H1 (cell line): ENCODE results near the gene ZNF689. TPM values are rescaled to one million over a fixed set of nuclear protein-coding genes. Genes with fewer than 3 reads are reported as not detected.

Experiments used
- CTCF ChIA-PET: fragments of 300-600 bp; sonication (Branson Sonifier 250); formaldehyde crosslinking; loops from one replicate; lab custom pipeline; 2021; ENCODE audit not compliant: partially characterized antibody; lab: Charles Lee
- POLR2A ChIA-PET: fragments of 300-600 bp; sonication (Branson Sonifier 250); formaldehyde crosslinking; loops from one replicate; lab custom pipeline; 2021; ENCODE audit warnings: inconsistent platforms; ENCODE audit not compliant: partially characterized antibody; lab: Charles Lee
- DNase-seq, 2 experiments: peaks; one replicate each; pipeline versions ENCODE4 v3.0.0 to v3.0.0-alpha.2; 2010 to 2022; ENCODE audit warnings: low spot score in 2 of 2, low read depth in 1 of 2, mixed read lengths in 1 of 2
- FAIRE-seq: peaks from 2 replicates; lab custom pipeline; 2011; peaks lifted over from hg19 to GRCh38; lab: Jason Lieb, UNC
- H2AFZ ChIP-seq: 2 replicates; pipeline ENCODE4 v1.8.1; 2012; ENCODE audit warnings: low read length, inconsistent platforms
- H2AK5ac ChIP-seq: 2 replicates; pipeline ENCODE4 v1.6.1; 2013; ENCODE audit warnings: low read depth, low read length
- H2BK120ac ChIP-seq: replicated peaks from 2 replicates; pipeline ENCODE3; 2013; ENCODE audit warnings: low read depth, low read length, inconsistent platforms
- H2BK12ac ChIP-seq: 2 replicates; pipeline ENCODE4 v1.6.1; 2013; ENCODE audit warnings: low read depth, low read length
- H2BK15ac ChIP-seq: 2 replicates; pipeline ENCODE4 v1.6.1; 2013; ENCODE audit warnings: low read length
- H2BK20ac ChIP-seq: 2 replicates; pipeline ENCODE4 v1.6.1; 2013; ENCODE audit warnings: low read length
- H2BK5ac ChIP-seq: 2 replicates; pipeline ENCODE4 v1.6.1; 2013; ENCODE audit warnings: low read depth, low read length
- H3K14ac ChIP-seq: 2 replicates; pipeline ENCODE4 v1.6.1; 2013; ENCODE audit warnings: inconsistent platforms; ENCODE audit not compliant: insufficient read length
- H3K18ac ChIP-seq: 2 replicates; pipeline ENCODE4 v1.6.1; 2013; ENCODE audit warnings: low read length; ENCODE audit errors: extremely low read depth
- H3K23ac ChIP-seq: 2 replicates; pipeline ENCODE4 v1.6.1; 2013; ENCODE audit warnings: inconsistent platforms; ENCODE audit not compliant: insufficient read length
- H3K23me2 ChIP-seq: 2 replicates; pipeline ENCODE4 v1.6.1; 2013; ENCODE audit warnings: low read depth, low read length
- H3K27ac ChIP-seq: 2 replicates; pipeline ENCODE4 v1.6.1; 2011; ENCODE audit warnings: low read depth, low read length, inconsistent platforms
- H3K27me3 ChIP-seq, 4 experiments: replicated peaks in 1 of 4; 1 replicate in 1 of 4; 2 replicates in 3 of 4; pipeline versions ENCODE4 v1.6.1 to v1.8.1; 2011 to 2013; ENCODE audit warnings: low read length in 3 of 4, mild to moderate bottlenecking in 3 of 4, inconsistent platforms in 2 of 4, mixed read lengths in 2 of 4, moderate library complexity in 1 of 4; ENCODE audit not compliant: control insufficient read depth in 3 of 4, insufficient read depth in 3 of 4; ENCODE audit errors: extremely low read depth in 1 of 4
- H3K36me3 ChIP-seq, 4 experiments: 2 replicates each; pipeline versions ENCODE4 v1.6.1 to v1.8.1; 2011 to 2013; ENCODE audit warnings: mild to moderate bottlenecking in 4 of 4, low read length in 3 of 4, moderate library complexity in 2 of 4, control low read depth in 1 of 4, inconsistent platforms in 1 of 4; ENCODE audit not compliant: insufficient read depth in 4 of 4, control insufficient read depth in 2 of 4
- H3K4ac ChIP-seq: replicated peaks from 2 replicates; pipeline ENCODE3; 2013; ENCODE audit warnings: low read length, low read depth, mixed read lengths, inconsistent platforms; ENCODE audit not compliant: insufficient read length
- H3K4me1 ChIP-seq, 4 experiments: replicated peaks in 1 of 4; 1 replicate in 1 of 4; 2 replicates in 3 of 4; pipeline versions ENCODE4 v1.6.1 to v1.8.1; 2011 to 2013; ENCODE audit warnings: low read length in 3 of 4, inconsistent platforms in 2 of 4, mixed read lengths in 1 of 4; ENCODE audit not compliant: insufficient read depth in 4 of 4, control insufficient read depth in 3 of 4
- H3K4me2 ChIP-seq, 2 experiments: 2 replicates each; pipeline versions ENCODE4 v1.6.1 to v1.8.1; 2011 to 2013; ENCODE audit warnings: low read depth in 2 of 2, low read length in 2 of 2, control low read depth in 1 of 2, inconsistent platforms in 1 of 2, mild to moderate bottlenecking in 1 of 2; ENCODE audit not compliant: insufficient read depth in 1 of 2
- H3K4me3 ChIP-seq, 4 experiments: fragments of 200-600, 300-600 bp in 1 of 4; sonication (generic), shearing (Covaris generic), sonication (Bioruptor Twin) in 1 of 4; 2 replicates each; pipeline versions ENCODE4 v1.5.1 to v1.8.1; 2011 to 2016; ENCODE audit warnings: low read length in 4 of 4, low read depth in 3 of 4, control low read depth in 2 of 4, inconsistent platforms in 2 of 4, mild to moderate bottlenecking in 2 of 4, mixed read lengths in 1 of 4, moderate library complexity in 1 of 4; ENCODE audit not compliant: insufficient read depth in 2 of 4; ENCODE audit errors: extremely low read depth in 1 of 4
- H3K56ac ChIP-seq: replicated peaks from 2 replicates; pipeline ENCODE3; 2013; ENCODE audit warnings: low read depth, mild to moderate bottlenecking, mixed read lengths, low read length, inconsistent platforms; ENCODE audit not compliant: insufficient read length
- H3K79me1 ChIP-seq: 2 replicates; pipeline ENCODE4 v1.6.1; 2013; ENCODE audit warnings: low read depth, low read length, control low read depth
- H3K79me2 ChIP-seq, 2 experiments: 2 replicates each; pipeline versions ENCODE4 v1.6.1 to v1.8.1; 2012 to 2013; ENCODE audit warnings: low read length in 2 of 2, mild to moderate bottlenecking in 2 of 2, inconsistent platforms in 1 of 2; ENCODE audit not compliant: insufficient read depth in 2 of 2, control insufficient read depth in 1 of 2
- H3K9ac ChIP-seq, 4 experiments: replicated peaks in 1 of 4; 1 replicate in 1 of 4; 2 replicates in 3 of 4; pipeline versions ENCODE4 v1.6.1 to v1.8.1; 2011 to 2013; ENCODE audit warnings: low read depth in 3 of 4, low read length in 3 of 4, control low read depth in 2 of 4, mild to moderate bottlenecking in 2 of 4, moderate library complexity in 2 of 4, inconsistent platforms in 1 of 4; ENCODE audit errors: extremely low read depth in 1 of 4
- H3K9me3 ChIP-seq, 2 experiments: 2 replicates each; pipeline versions ENCODE4 v1.6.1 to v1.8.1; 2012 to 2013; ENCODE audit warnings: mild to moderate bottlenecking in 2 of 2, moderate library complexity in 2 of 2, control low read depth in 1 of 2, inconsistent platforms in 1 of 2, low read depth in 1 of 2, low read length in 1 of 2, mixed read lengths in 1 of 2; ENCODE audit not compliant: insufficient read depth in 2 of 2
- H4K20me1 ChIP-seq, 2 experiments: replicated peaks in 1 of 2; 2 replicates each; pipeline versions ENCODE3 to v1.8.1; 2011 to 2013; ENCODE audit warnings: inconsistent platforms in 2 of 2, low read length in 2 of 2, mild to moderate bottlenecking in 1 of 2; ENCODE audit not compliant: insufficient read depth in 2 of 2, control insufficient read depth in 1 of 2
- H4K5ac ChIP-seq: 2 replicates; pipeline ENCODE4 v1.6.1; 2013; ENCODE audit warnings: low read length, low read depth, mixed read lengths, inconsistent platforms; ENCODE audit not compliant: insufficient read length
- H4K8ac ChIP-seq: 2 replicates; pipeline ENCODE4 v1.8.0; 2013; ENCODE audit warnings: mild to moderate bottlenecking, moderate library complexity, low read length, inconsistent platforms; ENCODE audit not compliant: insufficient read depth; ENCODE audit errors: extremely low read depth
- H4K91ac ChIP-seq: replicated peaks from 2 replicates; pipeline ENCODE3; 2013; ENCODE audit warnings: low read length, mixed read lengths, inconsistent platforms; ENCODE audit not compliant: insufficient read length
- CHD1 ChIP-seq: IDR thresholded peaks from 2 replicates; pipeline ENCODE4 v1.6.1; 2012; ENCODE audit warnings: low read depth, low read length, improper control_type of control experiment
- CREB1 ChIP-seq: IDR thresholded peaks from 2 replicates; pipeline ENCODE4 v1.6.1; 2012; ENCODE audit warnings: inconsistent platforms
- E2F6 ChIP-seq: IDR thresholded peaks from 2 replicates; pipeline ENCODE4 v1.6.1; 2012; ENCODE audit warnings: inconsistent platforms
- FOSL1 ChIP-seq: IDR thresholded peaks from 2 replicates; pipeline ENCODE4 v1.6.1; 2011; ENCODE audit warnings: mild to moderate bottlenecking, low read depth, low read length, moderate library complexity; ENCODE audit not compliant: insufficient read depth
- KDM5A ChIP-seq: fragments of 200-600 bp; IDR thresholded peaks from 2 replicates; pipeline ENCODE4 v1.7.1; 2012; ENCODE audit warnings: mild to moderate bottlenecking, low read length, inconsistent platforms, mixed read lengths
- POU5F1 ChIP-seq: IDR thresholded peaks from 2 replicates; pipeline ENCODE4 v1.6.1; 2011; ENCODE audit warnings: low read depth, mild to moderate bottlenecking, low read length, moderate library complexity
- RXRA ChIP-seq: IDR thresholded peaks from 2 replicates; pipeline ENCODE4 v1.6.1; 2011; ENCODE audit warnings: low read depth, mild to moderate bottlenecking, low read length, moderate library complexity; ENCODE audit not compliant: insufficient read depth
- SAP30 ChIP-seq: fragments of 300-600 bp; sonication (generic); IDR thresholded peaks from 2 replicates; pipeline ENCODE4 v1.7.1; 2012; ENCODE audit warnings: low read length, moderate library complexity, mild to moderate bottlenecking, inconsistent platforms; ENCODE audit not compliant: insufficient read depth, insufficient replicate concordance
- SIN3A ChIP-seq, 2 experiments: IDR thresholded peaks in 1 of 2; conservative IDR thresholded peaks in 1 of 2; 2 replicates each; pipeline ENCODE4 v1.6.1; 2011 to 2012; ENCODE audit warnings: low read length in 2 of 2, improper control_type of control experiment in 1 of 2, low read depth in 1 of 2, mild to moderate bottlenecking in 1 of 2
- SIRT6 ChIP-seq: IDR thresholded peaks from one replicate; pipeline ENCODE4 v1.7.1; 2012; ENCODE audit warnings: low read length, inconsistent platforms
- SIX5 ChIP-seq: IDR thresholded peaks from 2 replicates; pipeline ENCODE4 v1.6.1; 2011; ENCODE audit warnings: mild to moderate bottlenecking, low read depth, low read length
- SP4 ChIP-seq: IDR thresholded peaks from 2 replicates; pipeline ENCODE4 v1.6.1; 2012; ENCODE audit warnings: low read length, inconsistent platforms
- TEAD4 ChIP-seq: IDR thresholded peaks from 2 replicates; pipeline ENCODE4 v1.6.1; 2012; ENCODE audit warnings: low read depth, low read length, inconsistent platforms, mixed read lengths
- ZNF274 ChIP-seq: IDR thresholded peaks from 2 replicates; pipeline ENCODE4 v1.7.0; 2012; ENCODE audit warnings: low read length, borderline replicate concordance; ENCODE audit errors: extremely low read depth
- WGBS, 2 experiments: shearing (Covaris generic) in 1 of 2; methylation state at CpG; one replicate each; pipeline versions ENCODE4 v1.1.6 to v1.1.7; 2013 to 2015; ENCODE audit warnings: low lambda C conversion rate in 2 of 2, mixed read lengths in 2 of 2, inconsistent platforms in 1 of 2, low coverage in 1 of 2, missing lambda C conversion rate in 1 of 2; ENCODE audit not compliant: insufficient replicate concordance in 2 of 2, insufficient coverage in 1 of 2, insufficient read length in 1 of 2; ENCODE audit errors: extremely low coverage in 1 of 2, missing lambda C conversion rate in 1 of 2; 5-methylcytosine and 5-hydroxymethylcytosine counted together
- polyA plus RNA-seq, 7 experiments: library from polyadenylated mRNA; depleted of rRNA in 3 of 7; stranded (reverse) in 5 of 7; unstranded in 2 of 7; fragments of >200 nt in 5 of 7; fragments of 200-250 nt in 2 of 7; gene quantifications; 1 replicate in 5 of 7; 2 replicates in 1 of 7; 4 replicates in 1 of 7; pipeline versions ENCODE4 v1.2.1 to v1.2.3, GENCODE V29; 2011 to 2013; ENCODE audit warnings: missing spikeins in 2 of 7, mixed read lengths in 2 of 7
- total RNA-seq: library from RNA; stranded (reverse); fragmentation: NEBNext Ultra II Directional; extraction: Animal tissue kit (Norgen Biotek cat#: 25700); gene quantifications from 2 replicates; pipeline ENCODE4 v1.2.1, GENCODE V29; 2021

ZNF689 gene
- total and polyA plus RNA-seq, 2 of the 8 experiments (the other 6 are each of a cell fraction or from before 2014, with no cell fraction given): 14.3 to 15.3 TPM

- Histone ChIP-seq H3K9ac (no peak overlapping the region), H3K4me1 (no peaks in the 10 kb centered on the region; a peak in 3 of 7 replicates), H3K56ac (no peak overlapping the region), H4K5ac (no peak overlapping the region), H2BK5ac (no peak overlapping the region), H2AK5ac (no peak overlapping the region), H3K23ac (no peak overlapping the region), H2BK12ac (no peak overlapping the region), H4K91ac (no peak overlapping the region), H3K4ac (no peak overlapping the region), H3K4me2 (no peak overlapping the region), H4K8ac (no peak overlapping the region), H3K9me3 (no peaks in the 10 kb centered on the region), H3K36me3 (peaks cover 6 to 21% (median 12%) of the 10 kb centered on the region in 4 experiments; a peak in 7 of 8 replicates), H3K79me1 (peaks cover 6% of the 10 kb centered on the region), H2BK15ac (no peak overlapping the region), H3K14ac (no peak overlapping the region), H2BK20ac (no peak overlapping the region), H3K27ac (no peak overlapping the region), H3K4me3 (no peak overlapping the region), H4K20me1 (peaks cover 0 to 3% of the 10 kb centered on the region in 2 experiments), H3K79me2 (peaks cover 0 to 4% of the 10 kb centered on the region in 2 experiments; a peak in 1 of 4 replicates), H2AFZ (no peak overlapping the region), H3K23me2 (peaks cover 7% of the 10 kb centered on the region; the same call in 1 of the 2 replicates), H3K27me3 (no peaks in the 10 kb centered on the region), H2BK120ac (no peak overlapping the region), H3K18ac (no peak overlapping the region)
- no peak for FAIRE-seq
- no peak for DNase-seq
- CTCF ChIA-PET: interaction anchor here (0.6 to 1.4 kb wide), 4 partner anchors 15 to 135 kb away, joined by 3 to 8 read pairs (median 3); no protein-coding TSS in a partner anchor
- POLR2A ChIA-PET: interaction anchor here (1.2 to 5.9 kb wide), 5 partner anchors 10 to 46 kb away, joined by 3 to 45 read pairs (median 3); partner anchors contain the start of gene ZNF688
- 92% methylated on average over 6 of the region's 7 CpGs; no CpG with 5 or more reads in 1 of the 2 experiments for WGBS, 2 experiments
- no peak for TF ChIP-seq SIN3A (conservative IDR thresholded peaks at IDR 0.05 in 1 of 2, IDR thresholded peaks at IDR 0.05 in 1 of 2; ENCODE audit: low read depth in 1 of 2, low read length in 2 of 2)
- TF ChIP-seq CHD1: no peak
- no peak for TF ChIP-seq SAP30
- TF ChIP-seq CREB1: no peak
- no peak for TF ChIP-seq SIRT6
- no peak for TF ChIP-seq SIX5
- TF ChIP-seq E2F6: no peak
- no peak for TF ChIP-seq TEAD4
- no peak for TF ChIP-seq ZNF274
- TF ChIP-seq KDM5A: no peak
- no peak for TF ChIP-seq SP4
- no peak for TF ChIP-seq POU5F1
- TF ChIP-seq FOSL1: no peak
- TF ChIP-seq RXRA: no peak
Observed at GRCh38 chr16:30581457-30581856, 28.7 kb downstream of the ZNF689 start.
